Vagina (tissue), 2 donors: ENCODE data around the gene NDUFA7.
"Not testable (repeated sequence)": the region's sequence is repeated elsewhere in the genome, so short reads cannot be mapped to it uniquely, and the experiment has no call there.

ENCODE experiments used
- CTCF ChIP-seq, 3 experiments: fragments of 450-650 bp in 2 of 3; fragments of 200-600 bp in 1 of 3; sonication (generic) in 1 of 3; IDR thresholded peaks; one replicate each; pipeline ENCODE4 v1.5.1; 2017 to 2019; ENCODE audit warnings: antibody characterized with exemption in 3 of 3, mild to moderate bottlenecking in 2 of 3, moderate library complexity in 2 of 3
- POLR2A ChIP-seq, 2 donors: fragments of 450-650 bp; IDR thresholded peaks; one replicate each; pipeline ENCODE4 v1.6.1; 2017; ENCODE audit warnings: antibody characterized with exemption in 2 of 2, mild to moderate bottlenecking in 2 of 2, moderate library complexity in 2 of 2
- POLR2AphosphoS5 ChIP-seq, 2 donors: sonication (generic); formaldehyde crosslinking; IDR thresholded peaks; one replicate each; pipeline ENCODE4 v1.9.0; 2017; ENCODE audit warnings: antibody characterized with exemption in 2 of 2, mild to moderate bottlenecking in 2 of 2, low read depth in 1 of 2; ENCODE audit not compliant: insufficient read depth in 1 of 2

GRCh38 chr19:8276508-8276907 lies 44.7 kb downstream of the NDUFA7 start:
- TF ChIP-seq CTCF (IDR thresholded peaks at IDR 0.05); POLR2AphosphoS5 (IDR thresholded peaks at IDR 0.05; ENCODE audit: insufficient read depth in 1 of 2, low read depth in 1 of 2); POLR2A (IDR thresholded peaks at IDR 0.05): not testable (repeated sequence)
